ENCODE measurements around the gene SMC3.
"Not testable (repeated sequence)": the region's sequence is repeated elsewhere in the genome, so short reads cannot be mapped to it uniquely, and the experiment has no call there.

SMC3 gene

GRCh38 chr10:110567201-110568054, at the start of gene SMC3:
Gene SMC3, plus strand, starts transcription at chr10:110567695. Its CDS starts 122 bp downstream, at chr10:110567817.
- DNase-seq = peak; percentile 89 to 90

- DNase-seq = no peak
Measured at GRCh38 chr10:110522365-110522988, 45.0 kb upstream of the SMC3 start.

GRCh38 chr10:110523736-110524135, 43.8 kb upstream of the SMC3 start:
- no peak for DNase-seq

- no peak for DNase-seq
Measured at GRCh38 chr10:110524179-110524858, 43.2 kb upstream of the SMC3 start.

GRCh38 chr10:110524859-110525232, 42.6 kb upstream of the SMC3 start:
- DNase-seq = no peak

GRCh38 chr10:110525349-110526260, 41.9 kb upstream of the SMC3 start:
- peak in 1 of 2 donors; percentile 28 for DNase-seq

GRCh38 chr10:110527731-110528171, 39.7 kb upstream of the SMC3 start:
- DNase-seq = no peak

GRCh38 chr10:110528224-110528996, 39.1 kb upstream of the SMC3 start:
- no peak for DNase-seq

GRCh38 chr10:110528997-110529524, 38.4 kb upstream of the SMC3 start:
- DNase-seq = not testable (repeated sequence)

- DNase-seq = no peak
Measured at GRCh38 chr10:110529596-110530011, 37.9 kb upstream of the SMC3 start.

GRCh38 chr10:110530131-110530831, 37.2 kb upstream of the SMC3 start:
- DNase-seq = no peak

GRCh38 chr10:110531687-110532086, 35.8 kb upstream of the SMC3 start:
- DNase-seq = no peak

GRCh38 chr10:110532628-110533027, 34.9 kb upstream of the SMC3 start:
- DNase-seq = not testable (repeated sequence)

- no peak for DNase-seq
Measured at GRCh38 chr10:110533149-110533548, 34.3 kb upstream of the SMC3 start.

- no peak for DNase-seq
Measured at GRCh38 chr10:110534571-110534970, 32.9 kb upstream of the SMC3 start.

- DNase-seq = peak; percentile 49 to 91
Measured at GRCh38 chr10:110535958-110536891, 31.3 kb upstream of the SMC3 start.

GRCh38 chr10:110539091-110539490, 28.4 kb upstream of the SMC3 start:
- no peak for DNase-seq

- DNase-seq = no peak
Measured at GRCh38 chr10:110540031-110540430, 27.5 kb upstream of the SMC3 start.

- no peak for DNase-seq
Measured at GRCh38 chr10:110544958-110545537, 22.4 kb upstream of the SMC3 start.

Data from bone marrow (tissue), 2 donors.